ENCODE data around the gene GARNL3.

DNA sequence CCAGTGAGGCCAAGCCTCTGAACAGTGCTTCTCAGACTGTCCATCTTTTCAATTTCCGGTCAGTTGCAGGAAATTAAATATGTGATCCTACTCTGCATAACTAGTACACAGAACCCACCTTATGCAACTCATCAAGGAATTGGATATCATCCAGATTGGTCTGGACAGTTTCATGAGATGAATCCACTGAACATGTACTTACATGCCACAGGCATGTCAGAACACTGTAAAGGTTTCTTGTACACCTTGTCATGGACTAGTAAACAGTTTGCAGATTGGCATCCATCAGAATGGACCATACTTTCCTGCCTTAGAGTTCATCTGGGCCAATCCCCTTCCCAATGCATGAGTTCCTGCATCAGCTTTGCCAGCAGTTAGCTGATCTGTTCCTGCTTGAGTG, 30.4 kb downstream of the GARNL3 start:
- TF ChIP-seq CTCF (conservative IDR thresholded peaks at IDR 0.05; ENCODE audit: low read length) (no peak), EZH2phosphoT487 (IDR thresholded peaks at IDR 0.05; ENCODE audit: borderline replicate concordance) (no peak)

Measured in Loucy (cell line).